ENCODE data around the gene DHRS9. TPM values are rescaled to one million over a fixed set of nuclear protein-coding genes. Genes with fewer than 3 reads are reported as not detected.
"Not testable (repeated sequence)": the region's sequence is repeated elsewhere in the genome, so short reads cannot be mapped to it uniquely, and the experiment has no call there.

Gene DHRS9
- total RNA-seq, 1 donor from 2014 or later, result not detected

- H3K27ac ChIP-seq, result no peak overlapping the region
- intact Hi-C loops (cut with DNase I), result no loop called here
Measured at GRCh38 chr2:169047256-169048250, 21.8 kb upstream of the DHRS9 start.

GRCh38 chr2:169049142-169049541 lies 20.2 kb upstream of the DHRS9 start:
- TF ChIP-seq CTCF (IDR thresholded peaks at IDR 0.05), result no peak
- TF ChIP-seq POLR2A (IDR thresholded peaks at IDR 0.05), result no peak
- TF ChIP-seq POLR2AphosphoS5 (IDR thresholded peaks at IDR 0.05; ENCODE audit: insufficient read depth in 1 of 2, low read depth in 1 of 2), result no peak
- intact Hi-C loops (cut with DNase I), result no loop called here

More at GRCh38 chr2:169047256-169048250, 21.8 kb upstream of the DHRS9 start:
- DNase-seq (ENCODE audit: extremely low spot score in 2 of 2), result no peak
- H3K4me1 ChIP-seq, result no peaks in the 10 kb centered on the region
- no peaks in the 10 kb centered on the region for H3K9me3 ChIP-seq
- TF ChIP-seq CTCF (IDR thresholded peaks at IDR 0.05) (no peak), POLR2A (IDR thresholded peaks at IDR 0.05) (no peak), POLR2AphosphoS5 (IDR thresholded peaks at IDR 0.05; ENCODE audit: insufficient read depth in 1 of 2, low read depth in 1 of 2) (no peak)
- H3K36me3 ChIP-seq, result no peaks in the 10 kb centered on the region
- H3K4me3 ChIP-seq, result no peak overlapping the region
- no peaks in the 10 kb centered on the region for H3K27me3 ChIP-seq

GRCh38 chr2:169050476-169051240 lies 18.7 kb upstream of the DHRS9 start:
- H3K9me3 ChIP-seq, result peaks cover 4% of the 10 kb centered on the region
- TF ChIP-seq POLR2AphosphoS5 (IDR thresholded peaks at IDR 0.05; ENCODE audit: insufficient read depth in 1 of 2, low read depth in 1 of 2) (no peak), CTCF (IDR thresholded peaks at IDR 0.05) (no peak), POLR2A (IDR thresholded peaks at IDR 0.05) (no peak)
- DNase-seq (ENCODE audit: extremely low spot score in 2 of 2), result no peak
- no peaks in the 10 kb centered on the region for H3K4me1 ChIP-seq
- no peak overlapping the region for H3K4me3 ChIP-seq
- H3K36me3 ChIP-seq, result no peaks in the 10 kb centered on the region
- no peak overlapping the region for H3K27ac ChIP-seq
- intact Hi-C loops (cut with DNase I), result no loop called here
- H3K27me3 ChIP-seq, result no peaks in the 10 kb centered on the region

More at GRCh38 chr2:169049142-169049541, 20.2 kb upstream of the DHRS9 start:
- Histone ChIP-seq H3K27ac (no peak overlapping the region), H3K9me3 (no peaks in the 10 kb centered on the region), H3K4me1 (no peaks in the 10 kb centered on the region), H3K4me3 (no peak overlapping the region), H3K36me3 (no peaks in the 10 kb centered on the region), H3K27me3 (no peaks in the 10 kb centered on the region)
- DNase-seq (ENCODE audit: extremely low spot score in 2 of 2), result no peak

GRCh38 chr2:169054575-169054974 lies 14.8 kb upstream of the DHRS9 start:
- H3K27me3 ChIP-seq; H3K4me1 ChIP-seq; H3K9me3 ChIP-seq; H3K27ac ChIP-seq; intact Hi-C loops (cut with DNase I); DNase-seq (ENCODE audit: extremely low spot score in 2 of 2); H3K4me3 ChIP-seq; H3K36me3 ChIP-seq: not testable (repeated sequence)

- DNase-seq (ENCODE audit: extremely low spot score in 2 of 2); H3K27me3 ChIP-seq; H3K36me3 ChIP-seq; H3K9me3 ChIP-seq; H3K4me1 ChIP-seq; intact Hi-C loops (cut with DNase I); H3K27ac ChIP-seq; H3K4me3 ChIP-seq: not testable (repeated sequence)
Measured at GRCh38 chr2:169064199-169064598, 5.2 kb upstream of the DHRS9 start.
